ENCODE measurements around the gene LIN52. TPM values are rescaled to one million over a fixed set of nuclear protein-coding genes. Genes with fewer than 3 reads are reported as not detected.
"Not testable (repeated sequence)": the region's sequence is repeated elsewhere in the genome, so short reads cannot be mapped to it uniquely, and the experiment has no call there.

The LIN52 gene
- total and polyA plus RNA-seq, 4 donors: 3.8 to 9.9 (median 5.3) TPM

DNA sequence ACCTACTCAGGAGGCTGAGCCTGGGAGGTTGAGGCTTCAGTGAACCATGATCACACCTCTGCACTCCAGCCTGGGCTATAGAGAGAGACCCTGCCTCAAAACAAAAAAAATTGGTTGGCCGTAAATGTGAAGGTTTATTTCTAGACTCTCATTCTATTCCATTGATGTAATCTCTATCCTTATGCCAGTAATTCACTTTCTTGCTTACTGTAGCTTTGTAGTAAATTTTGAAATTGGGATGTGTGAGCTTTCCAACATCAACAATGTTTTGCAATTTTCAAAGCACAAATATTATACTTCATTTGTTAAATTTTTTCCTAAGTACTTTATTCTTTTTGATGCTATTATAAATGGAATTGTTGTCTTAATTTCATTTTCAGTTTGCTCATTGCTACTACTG is 24.6 kb downstream of the LIN52 start:
- Histone ChIP-seq H3K9me3 (ENCODE audit: control insufficient read depth in 4 of 4, low read length in 3 of 4) (no peaks in the 10 kb centered on the region), H3K27me3 (ENCODE audit: control insufficient read depth in 4 of 4, insufficient read depth in 4 of 4, low read length in 3 of 4) (no peaks in the 10 kb centered on the region), H3K4me1 (ENCODE audit: control insufficient read depth in 4 of 4, insufficient read depth in 4 of 4, low read length in 3 of 4) (no peaks in the 10 kb centered on the region), H3K9ac (ENCODE audit: low read depth in 1 of 2, low read length in 2 of 2) (no peak overlapping the region), H3K4me3 (ENCODE audit: low read depth in 1 of 3, low read length in 3 of 3) (no peak overlapping the region), H3K27ac (ENCODE audit: low read depth in 1 of 2, low read length in 2 of 2) (no peak overlapping the region), H3K36me3 (ENCODE audit: control insufficient read depth in 4 of 4, insufficient read depth in 3 of 4, low read depth in 1 of 4, low read length in 3 of 4) (peaks cover 1 to 6% (median 4%) of the 10 kb centered on the region in 4 donors)
- no peak for DNase-seq (ENCODE audit: low spot score)
- TF ChIP-seq MAX (IDR thresholded peaks at IDR 0.05): no peak
- no peak for TF ChIP-seq HNF4A (conservative IDR thresholded peaks at IDR 0.05)
- TF ChIP-seq RXRA (IDR thresholded peaks at IDR 0.05): no peak
- no peak for TF ChIP-seq FOXA1 (IDR thresholded peaks at IDR 0.05)
- TF ChIP-seq, protein P1, sequence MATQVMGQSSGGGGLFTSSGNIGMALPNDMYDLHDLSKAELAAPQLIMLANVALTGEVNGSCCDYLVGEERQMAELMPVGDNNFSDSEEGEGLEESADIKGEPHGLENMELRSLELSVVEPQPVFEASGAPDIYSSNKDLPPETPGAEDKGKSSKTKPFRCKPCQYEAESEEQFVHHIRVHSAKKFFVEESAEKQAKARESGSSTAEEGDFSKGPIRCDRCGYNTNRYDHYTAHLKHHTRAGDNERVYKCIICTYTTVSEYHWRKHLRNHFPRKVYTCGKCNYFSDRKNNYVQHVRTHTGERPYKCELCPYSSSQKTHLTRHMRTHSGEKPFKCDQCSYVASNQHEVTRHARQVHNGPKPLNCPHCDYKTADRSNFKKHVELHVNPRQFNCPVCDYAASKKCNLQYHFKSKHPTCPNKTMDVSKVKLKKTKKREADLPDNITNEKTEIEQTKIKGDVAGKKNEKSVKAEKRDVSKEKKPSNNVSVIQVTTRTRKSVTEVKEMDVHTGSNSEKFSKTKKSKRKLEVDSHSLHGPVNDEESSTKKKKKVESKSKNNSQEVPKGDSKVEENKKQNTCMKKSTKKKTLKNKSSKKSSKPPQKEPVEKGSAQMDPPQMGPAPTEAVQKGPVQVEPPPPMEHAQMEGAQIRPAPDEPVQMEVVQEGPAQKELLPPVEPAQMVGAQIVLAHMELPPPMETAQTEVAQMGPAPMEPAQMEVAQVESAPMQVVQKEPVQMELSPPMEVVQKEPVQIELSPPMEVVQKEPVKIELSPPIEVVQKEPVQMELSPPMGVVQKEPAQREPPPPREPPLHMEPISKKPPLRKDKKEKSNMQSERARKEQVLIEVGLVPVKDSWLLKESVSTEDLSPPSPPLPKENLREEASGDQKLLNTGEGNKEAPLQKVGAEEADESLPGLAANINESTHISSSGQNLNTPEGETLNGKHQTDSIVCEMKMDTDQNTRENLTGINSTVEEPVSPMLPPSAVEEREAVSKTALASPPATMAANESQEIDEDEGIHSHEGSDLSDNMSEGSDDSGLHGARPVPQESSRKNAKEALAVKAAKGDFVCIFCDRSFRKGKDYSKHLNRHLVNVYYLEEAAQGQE (IDR thresholded peaks at IDR 0.05): no peak
- no peak for TF ChIP-seq JUND (IDR thresholded peaks at IDR 0.05)
- TF ChIP-seq GABPA (IDR thresholded peaks at IDR 0.05 in 1 of 2, conservative IDR thresholded peaks at IDR 0.05 in 1 of 2): no peak
- no peak for TF ChIP-seq FOXA2 (IDR thresholded peaks at IDR 0.05)
- no peak for TF ChIP-seq CTCF (IDR thresholded peaks at IDR 0.05; ENCODE audit: low read depth, low read length, missing input control)
- no peak for TF ChIP-seq EGR1 (IDR thresholded peaks at IDR 0.05; ENCODE audit: low read depth in 2 of 2)
- TF ChIP-seq YY1 (IDR thresholded peaks at IDR 0.05): no peak
- 92% methylated on average over 1 of the region's 1 CpG for WGBS

GRCh38 chr14:74111395-74112216 is 26.9 kb downstream of the LIN52 start:
- H3K27ac ChIP-seq (ENCODE audit: low read depth in 1 of 2, low read length in 2 of 2); H3K9ac ChIP-seq (ENCODE audit: low read depth in 1 of 2, low read length in 2 of 2); H3K36me3 ChIP-seq (ENCODE audit: control insufficient read depth in 4 of 4, insufficient read depth in 3 of 4, low read depth in 1 of 4, low read length in 3 of 4); H3K4me3 ChIP-seq (ENCODE audit: low read depth in 1 of 3, low read length in 3 of 3); H3K4me1 ChIP-seq (ENCODE audit: control insufficient read depth in 4 of 4, insufficient read depth in 4 of 4, low read length in 3 of 4); H3K27me3 ChIP-seq (ENCODE audit: control insufficient read depth in 4 of 4, insufficient read depth in 4 of 4, low read length in 3 of 4); H3K9me3 ChIP-seq (ENCODE audit: control insufficient read depth in 4 of 4, low read length in 3 of 4); DNase-seq (ENCODE audit: low spot score): not testable (repeated sequence)
- 92% methylated on average over 13 of the region's 13 CpGs for WGBS
- TF ChIP-seq RAD21 (IDR thresholded peaks at IDR 0.05) (peak; percentile 87 to 89), CTCF (IDR thresholded peaks at IDR 0.05; ENCODE audit: low read depth, low read length, missing input control) (peak; percentile 71)

DNA sequence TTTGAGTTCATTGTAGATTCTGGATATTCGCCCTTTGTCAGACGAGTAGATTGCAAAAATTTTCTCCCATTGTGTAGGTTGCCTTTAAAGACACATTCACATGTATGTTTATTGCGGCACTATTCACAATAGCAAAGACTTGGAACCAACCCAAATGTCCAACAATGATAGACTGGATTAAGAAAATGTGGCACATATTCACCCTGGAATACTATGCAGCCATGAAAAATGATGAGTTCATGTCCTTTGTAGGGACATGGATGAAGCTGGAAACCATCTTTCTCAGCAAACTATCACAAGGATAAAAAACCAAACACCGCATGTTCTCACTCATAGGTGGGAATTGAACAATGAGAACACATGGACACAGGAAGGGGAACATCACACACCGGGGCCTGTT is 40.7 kb downstream of the LIN52 start:
- H3K9me3 ChIP-seq (ENCODE audit: control insufficient read depth in 4 of 4, low read length in 3 of 4); H3K27ac ChIP-seq (ENCODE audit: low read depth in 1 of 2, low read length in 2 of 2); H3K4me3 ChIP-seq (ENCODE audit: low read depth in 1 of 3, low read length in 3 of 3); H3K4me1 ChIP-seq (ENCODE audit: control insufficient read depth in 4 of 4, insufficient read depth in 4 of 4, low read length in 3 of 4); DNase-seq (ENCODE audit: low spot score); H3K9ac ChIP-seq (ENCODE audit: low read depth in 1 of 2, low read length in 2 of 2); H3K27me3 ChIP-seq (ENCODE audit: control insufficient read depth in 4 of 4, insufficient read depth in 4 of 4, low read length in 3 of 4); H3K36me3 ChIP-seq (ENCODE audit: control insufficient read depth in 4 of 4, insufficient read depth in 3 of 4, low read depth in 1 of 4, low read length in 3 of 4): not testable (repeated sequence)
- 95% methylated on average over 4 of the region's 5 CpGs for WGBS

Data from liver (tissue), 9 donors.